Coronary artery (tissue), 2 donors: ENCODE results near the gene TBL1X.
A peak's percentile ranks its signal among the peaks of the same experiment; 100 is the strongest.

Source experiments
- DNase-seq: peaks from one replicate; pipeline ENCODE4 v3.0.0-alpha.2; 2017; ENCODE audit warnings: low spot score
- H3K27ac ChIP-seq, 2 donors: fragments of 200-600 bp; sonication (generic); one replicate each; pipeline ENCODE4 v1.5.1; 2016 to 2019
- H3K4me3 ChIP-seq: fragments of 200-600 bp; sonication (generic); 2 replicates; pipeline ENCODE4 v1.5.1; 2016; ENCODE audit warnings: mild to moderate bottlenecking, moderate library complexity
- CTCF ChIP-seq: fragments of 200-600 bp; sonication (generic); IDR thresholded peaks from one replicate; pipeline ENCODE4 v1.5.1; 2019; ENCODE audit warnings: antibody characterized with exemption

The TBL1X gene

GRCh38 chrX:9561199-9561598 is 96.3 kb downstream of the TBL1X start:
- no peak overlapping the region for H3K4me3 ChIP-seq
- H3K27ac ChIP-seq = no peak overlapping the region
- no peak for TF ChIP-seq CTCF
- DNase-seq = no peak

DNA sequence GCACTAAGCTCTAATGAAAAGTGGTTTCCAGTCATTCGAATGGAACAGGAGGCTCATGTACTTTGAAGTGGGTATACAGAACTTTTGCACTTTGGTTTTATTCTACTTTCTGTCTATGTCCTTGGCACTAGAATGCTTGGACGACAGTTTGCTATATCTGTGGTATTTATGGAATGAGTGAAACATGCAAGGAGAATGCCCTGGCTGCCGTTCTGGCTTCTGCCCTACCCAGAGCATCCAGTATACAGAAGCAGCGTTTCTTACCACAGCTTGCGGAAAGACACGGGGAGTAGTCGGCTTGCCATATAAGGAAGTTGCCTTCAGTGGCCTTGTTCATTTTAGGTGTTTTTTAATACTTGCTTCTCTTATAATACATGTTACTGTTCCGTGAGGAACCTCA is 98.0 kb downstream of the TBL1X start:
- Histone ChIP-seq H3K27ac (peak overlapping the region in 1 of 2 donors; percentile 42), H3K4me3 (no peak overlapping the region)
- DNase-seq = no peak
- no peak for TF ChIP-seq CTCF

GRCh38 chrX:9566150-9566621 is 101.3 kb downstream of the TBL1X start:
- H3K27ac ChIP-seq = peak overlapping the region in 1 of 2 donors; percentile 5
- TF ChIP-seq CTCF = no peak
- H3K4me3 ChIP-seq = no peak overlapping the region
- no peak for DNase-seq

- no peak for DNase-seq
- TF ChIP-seq CTCF = no peak
- Histone ChIP-seq H3K27ac (no peak overlapping the region), H3K4me3 (no peak overlapping the region)
These were observed 105.0 kb downstream of the TBL1X start for GRCh38 chrX:9569876-9570301.

DNA sequence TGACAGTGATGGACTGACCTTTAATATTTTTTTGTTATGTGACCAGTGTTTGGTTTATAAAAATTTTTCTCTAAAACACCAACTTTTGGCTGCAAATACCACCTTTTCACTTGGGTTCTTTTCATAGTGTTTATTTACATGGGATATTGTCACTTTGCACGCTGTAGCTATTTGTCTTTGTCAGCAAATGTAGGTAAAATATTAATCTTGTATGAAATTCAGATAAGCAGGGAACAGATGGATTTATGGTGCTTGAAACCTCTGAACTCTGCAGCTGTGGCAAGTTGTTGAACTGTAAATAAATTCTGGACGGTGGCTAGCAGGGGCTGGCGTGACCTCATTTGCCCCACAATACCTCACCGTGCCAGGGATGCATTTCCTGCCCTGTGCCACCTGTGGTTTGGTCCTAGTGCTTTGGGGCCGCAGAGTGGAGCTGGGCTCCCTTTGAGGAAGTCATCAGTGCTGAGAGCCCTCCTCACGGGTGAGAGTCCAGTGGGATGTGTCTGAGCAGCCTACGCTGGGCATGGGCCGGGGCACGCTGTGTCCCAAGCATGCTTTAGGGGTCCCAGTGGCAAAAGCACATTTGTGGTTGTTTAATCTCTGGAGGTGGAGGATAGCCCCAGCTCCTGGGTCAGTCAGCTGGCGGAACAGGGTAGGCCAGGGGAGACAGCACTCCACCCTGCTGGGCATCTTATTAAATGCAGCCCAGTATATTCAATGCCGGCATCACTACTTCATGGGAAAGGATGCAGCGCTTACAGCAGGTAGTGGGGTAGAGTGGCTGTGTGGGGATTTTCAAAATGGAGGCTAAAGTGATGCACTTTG is 108.6 kb downstream of the TBL1X start:
- no peak overlapping the region for H3K4me3 ChIP-seq
- no peak for DNase-seq
- TF ChIP-seq CTCF = no peak
- no peak overlapping the region for H3K27ac ChIP-seq

- no peak overlapping the region for H3K4me3 ChIP-seq
- H3K27ac ChIP-seq = no peak overlapping the region
- no peak for TF ChIP-seq CTCF
- no peak for DNase-seq
These were observed 111.2 kb downstream of the TBL1X start for GRCh38 chrX:9576059-9576458.

GRCh38 chrX:9577555-9577954 is 112.7 kb downstream of the TBL1X start:
- TF ChIP-seq CTCF = no peak
- H3K4me3 ChIP-seq = no peak overlapping the region
- no peak overlapping the region for H3K27ac ChIP-seq
- DNase-seq = no peak
